ENCODE measurements around the gene SOBP. TPM values are rescaled to one million over a fixed set of nuclear protein-coding genes. Genes with fewer than 3 reads are reported as not detected.

Gene SOBP
- total and polyA plus RNA-seq, 2 donors (not counting 3 experiments of a cell fraction or from before 2014, with no cell fraction given): 0.35 to 6.6 TPM

DNA sequence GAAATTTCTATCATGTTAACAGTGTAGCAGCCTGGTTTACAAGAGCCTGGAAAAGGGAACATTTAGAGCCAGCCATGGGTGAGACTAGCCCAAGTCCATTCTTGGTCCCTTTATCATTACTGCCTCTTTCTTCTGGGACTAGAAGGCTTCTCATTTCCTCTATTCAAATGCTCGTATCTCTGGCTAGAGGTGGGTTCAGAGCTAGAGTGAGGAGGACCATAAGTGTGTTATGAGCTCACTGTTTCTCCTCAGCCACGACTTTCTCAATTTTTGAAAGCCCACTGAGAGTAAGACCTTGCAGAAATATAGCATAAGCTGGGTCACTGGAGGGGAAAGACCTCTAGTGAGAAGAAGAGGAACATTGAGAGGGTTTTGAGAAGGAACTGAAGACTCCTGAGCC lies 100.0 kb downstream of the SOBP start:
- DNase-seq (ENCODE audit: low read depth, low spot score) (no peak), FAIRE-seq (no peak)
- no peaks in the 10 kb centered on the region for H4K20me1 ChIP-seq (replicated peaks; ENCODE audit: control insufficient read depth, extremely low read depth, insufficient read depth, low read length)
- no peak overlapping the region for H2AFZ ChIP-seq (ENCODE audit: low read depth, low read length)
- no peaks in the 10 kb centered on the region for H3K27me3 ChIP-seq (ENCODE audit: control insufficient read depth in 2 of 2, insufficient read depth in 2 of 2, low read length in 2 of 2)
- no peaks in the 10 kb centered on the region for H3K9me3 ChIP-seq (replicated peaks; ENCODE audit: control insufficient read depth, insufficient read depth, low read length)
- intact Hi-C loops (cut with micrococcal nuclease): no loop called here
- no peak overlapping the region for H3K4me2 ChIP-seq (ENCODE audit: insufficient read depth, low read length)
- TF ChIP-seq MYC (IDR thresholded peaks at IDR 0.05; ENCODE audit: low read depth, low read length) (no peak), POLR2A (IDR thresholded peaks at IDR 0.05; ENCODE audit: low read depth, low read length) (no peak), CTCF (IDR thresholded peaks at IDR 0.05; ENCODE audit: extremely low read depth in 1 of 2, insufficient read depth in 1 of 2, low read depth in 1 of 2, low read length in 2 of 2) (no peak), EZH2 (IDR thresholded peaks at IDR 0.05; ENCODE audit: borderline replicate concordance, low read depth, low read length, severe bottlenecking) (no peak), FOS (IDR thresholded peaks at IDR 0.05; ENCODE audit: borderline replicate concordance, insufficient read depth, low read length) (no peak), JUN (IDR thresholded peaks at IDR 0.05; ENCODE audit: borderline replicate concordance, insufficient read depth, insufficient read length, low read depth) (no peak), GATA2 (IDR thresholded peaks at IDR 0.05; ENCODE audit: insufficient read depth, insufficient read length, low read depth, low read length) (no peak)
- TF ChIP-seq, protein P1, sequence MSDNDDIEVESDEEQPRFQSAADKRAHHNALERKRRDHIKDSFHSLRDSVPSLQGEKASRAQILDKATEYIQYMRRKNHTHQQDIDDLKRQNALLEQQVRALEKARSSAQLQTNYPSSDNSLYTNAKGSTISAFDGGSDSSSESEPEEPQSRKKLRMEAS (IDR thresholded peaks at IDR 0.05; ENCODE audit: insufficient read depth, insufficient read length): no peak
- H3K79me2 ChIP-seq (ENCODE audit: control insufficient read depth, insufficient read depth, low read length): no peaks in the 10 kb centered on the region
- no peak overlapping the region for H3K4me3 ChIP-seq (replicated peaks in 1 of 3; ENCODE audit: insufficient read depth in 1 of 3, low read depth in 1 of 3, low read length in 3 of 3)
- ChIA-PET CTCF (interaction anchor here (1.9 kb wide), 1 partner anchor 9 kb away, joined by 4 read pairs; no protein-coding TSS in a partner anchor), POLR2A (no interaction called here)
- H3K4me1 ChIP-seq (ENCODE audit: control insufficient read depth, extremely low read depth, insufficient read depth, low read length): no peaks in the 10 kb centered on the region
- no peaks in the 10 kb centered on the region for H3K36me3 ChIP-seq (ENCODE audit: control insufficient read depth in 2 of 2, extremely low read depth in 1 of 2, insufficient read depth in 2 of 2, low read length in 2 of 2)
- dilution Hi-C loops (cut with MboI; ENCODE audit: extremely low pct_ligation_motif_present, low sequenced_read_pairs): no loop called here
- H3K9me1 ChIP-seq (replicated peaks; ENCODE audit: control insufficient read depth, extremely low read depth, insufficient read depth, low read length): no peaks in the 10 kb centered on the region
- H3K9ac ChIP-seq (replicated peaks; ENCODE audit: extremely low read depth, insufficient read depth, low read length): no peak overlapping the region
- no TSS peak for BruUV-seq (replicated peaks)
- no peak overlapping the region for H3K27ac ChIP-seq (ENCODE audit: insufficient read depth, low read depth, low read length)
